Measurements from ENCODE around the gene CREG2.

CREG2 gene

DNA sequence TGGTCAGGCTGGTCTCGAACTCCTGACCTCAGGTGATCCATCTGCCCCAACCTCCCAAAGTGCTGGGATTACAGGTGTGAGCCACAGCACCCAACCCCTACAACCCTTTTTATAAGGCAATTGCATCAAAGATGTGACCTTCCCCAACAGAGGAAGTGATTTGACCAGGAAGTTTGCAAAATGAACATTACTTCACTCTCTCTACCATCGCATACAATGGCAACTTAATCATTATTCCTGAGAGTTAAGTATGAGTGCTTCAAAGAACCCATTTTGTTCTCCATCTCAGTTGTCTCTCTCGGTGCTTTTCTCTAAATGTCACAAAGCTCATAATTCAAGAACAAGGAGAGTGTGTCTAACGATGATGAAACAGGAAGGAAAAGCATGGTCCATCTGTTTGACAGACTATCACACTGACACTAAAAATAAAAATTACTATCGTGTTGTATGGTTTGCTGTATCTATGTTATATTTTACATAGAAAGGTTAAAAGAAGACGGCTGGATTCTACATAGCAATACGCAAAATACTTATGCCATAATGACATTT lies 18.1 kb upstream of the CREG2 start:
- no peak for DNase-seq

DNA sequence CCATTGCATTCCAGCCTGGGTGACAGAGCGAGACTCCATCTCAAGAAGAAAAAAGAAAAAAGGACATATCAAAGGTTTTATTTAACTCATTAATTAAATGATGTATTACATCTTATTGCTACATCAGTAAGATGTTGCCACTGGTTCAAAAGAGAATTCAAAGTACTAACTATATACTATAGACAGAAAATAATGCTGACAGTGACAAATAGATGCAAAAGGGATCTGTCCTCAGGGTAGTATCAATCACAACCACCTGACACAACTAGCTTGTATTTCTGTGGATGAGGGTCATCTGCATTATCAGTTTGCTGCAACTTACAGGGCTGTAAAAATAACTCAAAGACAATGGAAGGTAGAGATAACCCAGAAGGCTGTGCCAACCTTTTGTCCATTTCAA lies 16.4 kb upstream of the CREG2 start:
- no peak for DNase-seq

DNA sequence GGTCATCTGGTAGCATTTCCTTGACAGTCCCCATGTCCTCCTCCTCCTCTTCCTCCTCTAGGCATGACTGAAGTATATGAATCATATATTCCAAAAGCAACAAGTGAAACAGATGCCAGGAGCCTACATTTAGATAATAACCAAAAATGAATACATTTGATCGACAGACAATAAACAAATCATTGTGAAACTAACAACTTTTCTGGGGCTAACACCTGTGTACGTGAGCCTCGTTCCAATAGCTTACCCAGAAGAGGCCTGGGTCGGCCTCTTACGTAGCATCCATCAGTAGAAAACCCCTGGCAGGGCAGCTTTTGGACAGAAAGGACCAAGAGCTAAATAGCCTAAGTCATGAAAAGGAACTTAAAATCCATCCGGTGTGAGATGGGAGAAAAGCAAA lies 15.3 kb upstream of the CREG2 start:
- DNase-seq: no peak

DNA sequence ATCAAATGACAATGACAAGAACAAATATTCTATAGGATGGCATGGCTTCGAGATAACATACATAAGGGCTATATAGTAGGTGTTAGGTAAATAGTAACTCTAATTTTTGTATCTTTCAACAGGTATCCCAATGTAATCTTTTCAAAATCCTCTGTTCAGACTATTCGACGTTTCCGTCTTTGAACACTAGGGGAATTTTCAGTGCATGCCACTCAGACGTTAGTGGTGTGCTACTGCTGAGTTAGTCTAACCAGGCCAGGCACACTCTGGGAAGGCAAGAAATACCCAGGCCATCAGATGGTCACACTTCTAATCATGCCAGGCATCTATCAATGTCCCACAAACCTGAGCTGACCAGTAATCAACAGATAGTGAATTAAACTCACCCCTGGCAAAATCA lies 14.6 kb upstream of the CREG2 start:
- DNase-seq: peak; percentile 8

DNA sequence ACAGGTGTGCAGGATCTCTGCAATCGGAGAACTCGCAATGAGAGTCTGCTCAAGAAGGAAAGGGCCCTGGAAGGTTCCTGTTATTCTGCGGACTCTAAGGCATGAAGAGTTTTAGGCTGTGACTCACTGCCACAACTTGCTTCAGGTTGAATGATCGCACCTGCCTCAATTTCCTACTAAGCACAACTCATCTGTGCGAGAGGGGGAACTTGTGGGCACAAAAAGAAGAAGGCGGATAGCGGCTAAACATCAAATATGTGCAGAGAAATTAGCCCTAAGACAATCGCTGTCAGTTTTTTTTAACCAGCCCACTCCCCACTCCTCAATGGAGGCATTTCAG lies 14.0 kb upstream of the CREG2 start:
- no peak for DNase-seq

DNA sequence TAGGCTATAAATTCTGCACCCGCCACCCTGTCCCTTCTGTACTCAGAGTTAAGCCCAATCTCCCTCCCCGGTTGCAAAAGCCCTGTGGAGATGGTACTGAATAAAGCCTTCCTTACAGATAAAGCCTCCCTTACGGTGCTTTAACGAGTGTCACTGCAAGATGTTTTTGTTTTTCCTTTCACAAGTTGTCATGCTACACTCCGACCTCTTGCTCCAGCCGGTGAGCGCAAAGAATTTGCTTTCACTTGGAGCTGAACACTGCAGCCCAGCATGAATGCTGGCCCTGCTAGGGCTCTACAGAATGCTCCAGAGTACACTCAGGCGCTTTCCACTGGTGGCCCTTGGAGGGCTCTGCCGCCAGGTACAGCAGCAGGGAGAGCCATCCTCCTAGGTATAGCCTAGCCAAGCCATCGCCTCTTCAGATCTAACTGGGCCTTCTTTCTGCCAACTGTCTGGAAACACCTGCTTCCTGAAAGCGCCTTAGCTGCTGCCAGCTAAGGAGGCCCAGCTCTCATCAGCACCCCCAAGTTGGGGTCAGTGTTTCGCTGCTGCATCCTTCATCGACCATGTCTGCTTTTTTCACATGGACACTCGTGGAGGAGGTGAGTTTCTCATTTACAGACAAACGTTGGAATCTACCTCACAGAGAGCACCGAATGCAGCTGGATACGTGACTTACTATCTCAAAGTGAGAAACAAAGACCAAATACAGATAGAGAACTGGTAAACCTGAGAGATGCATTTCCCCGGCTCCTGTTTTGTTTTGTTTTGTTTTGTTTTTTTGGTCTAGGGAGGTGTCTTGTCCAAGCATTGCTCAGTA lies 13.4 kb upstream of the CREG2 start:
- DNase-seq: no peak

DNA sequence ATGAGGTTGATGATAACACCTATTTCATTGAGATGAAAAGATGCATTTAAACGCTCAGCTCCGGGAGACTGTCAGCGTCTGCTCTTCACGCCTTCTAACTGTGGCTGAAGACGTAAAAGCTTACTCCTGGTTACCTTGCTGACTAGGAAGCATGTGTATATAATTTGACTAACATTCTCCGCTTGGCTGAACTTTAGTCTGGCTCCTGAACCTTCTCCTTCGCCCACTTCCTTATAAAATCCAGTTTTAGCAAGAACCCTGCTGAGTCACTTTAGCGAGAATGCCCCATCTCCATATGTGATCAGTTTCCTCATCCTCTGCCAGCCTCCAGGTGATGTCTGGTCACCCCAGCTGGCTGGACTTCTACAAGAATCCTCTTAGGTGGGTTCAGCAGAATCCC lies 12.7 kb upstream of the CREG2 start:
- DNase-seq: no peak

DNA sequence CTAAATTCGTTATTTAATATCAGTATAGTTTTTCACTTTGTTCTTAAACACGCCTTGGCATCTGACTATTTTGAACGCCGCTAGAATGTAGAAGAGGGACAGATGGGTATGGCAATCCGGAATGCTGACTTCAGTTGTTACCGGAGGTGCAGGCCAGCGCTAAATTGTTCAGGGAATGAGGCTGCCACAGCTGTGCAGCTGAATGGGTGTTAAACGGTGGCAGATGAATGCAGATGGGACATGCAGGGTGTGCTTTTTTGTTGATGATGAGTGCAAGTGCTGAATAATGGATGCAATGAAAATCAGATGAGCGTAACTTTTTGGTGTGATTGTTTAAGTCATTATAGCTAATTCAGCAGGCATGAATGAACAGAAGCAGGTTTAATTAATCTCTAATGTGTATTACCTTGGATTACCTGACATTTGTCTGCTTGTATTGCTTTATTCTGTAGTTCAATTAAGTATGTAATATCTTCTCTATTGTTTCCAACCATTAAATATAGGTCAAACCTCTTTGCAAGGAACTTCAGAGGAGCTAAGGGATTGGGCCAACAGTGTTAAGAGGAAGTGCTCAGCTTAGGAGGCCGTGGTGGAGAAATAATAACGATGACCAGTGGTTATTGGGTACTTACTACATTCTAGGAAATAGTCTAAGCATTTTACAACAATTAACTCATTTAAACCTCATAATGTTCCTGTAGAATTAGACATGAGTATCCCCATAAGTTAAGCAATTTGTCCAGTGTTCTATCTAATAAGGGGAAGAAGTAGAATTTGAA lies 11.9 kb upstream of the CREG2 start:
- peak; percentile 28 for DNase-seq

DNA sequence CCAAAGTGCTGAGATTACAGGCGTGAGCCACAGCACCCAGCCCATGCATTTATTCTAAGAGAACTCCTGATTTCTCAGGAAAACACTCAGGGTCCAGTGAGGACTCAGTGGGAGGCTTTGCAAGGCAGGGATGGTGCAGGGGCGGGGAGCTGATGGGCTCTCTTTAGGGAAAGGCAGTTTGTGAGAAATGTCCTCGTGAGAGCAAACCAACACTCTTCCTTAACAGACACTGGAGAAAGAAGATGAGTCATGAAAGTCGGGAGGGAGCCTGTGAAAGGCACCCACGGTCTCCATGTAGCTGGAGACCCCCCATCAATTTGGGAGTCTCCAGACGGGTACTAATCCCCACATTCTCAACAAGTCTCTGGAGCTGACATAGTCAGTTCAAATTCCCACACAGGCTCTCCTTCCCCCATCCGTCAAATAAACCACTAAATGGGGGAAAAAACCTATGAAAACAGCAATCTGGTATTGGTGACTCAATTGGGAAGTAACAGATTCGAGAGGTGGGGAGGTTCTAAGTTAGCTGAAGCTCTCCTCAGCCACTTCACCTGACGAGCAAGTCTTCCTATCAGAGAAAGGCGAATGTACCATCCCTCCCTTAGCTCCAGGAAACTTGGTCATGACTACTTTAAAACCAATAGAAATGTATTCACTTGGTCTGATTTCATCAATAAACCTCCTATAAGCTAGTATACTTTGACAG lies 11.0 kb upstream of the CREG2 start:
- no peak for DNase-seq

DNA sequence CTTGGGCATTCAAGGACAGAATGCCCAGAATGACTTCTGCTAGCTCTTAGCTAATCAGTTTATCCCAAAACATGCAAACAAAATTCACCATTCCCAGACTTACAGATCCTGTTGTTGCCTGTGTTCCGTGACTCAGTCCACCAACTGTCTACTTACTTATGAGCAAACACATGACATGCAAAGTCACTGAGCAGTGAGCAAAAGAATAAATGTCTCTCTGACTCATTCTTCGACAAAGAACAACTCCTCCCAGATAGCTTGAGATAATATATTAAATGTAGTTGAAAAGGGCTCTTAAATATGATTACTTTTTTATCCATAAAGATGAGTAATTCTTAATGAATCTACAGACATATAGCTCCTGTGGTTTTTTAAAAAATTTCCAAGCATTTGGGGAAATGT lies 9.0 kb upstream of the CREG2 start:
- no peak for DNase-seq

DNA sequence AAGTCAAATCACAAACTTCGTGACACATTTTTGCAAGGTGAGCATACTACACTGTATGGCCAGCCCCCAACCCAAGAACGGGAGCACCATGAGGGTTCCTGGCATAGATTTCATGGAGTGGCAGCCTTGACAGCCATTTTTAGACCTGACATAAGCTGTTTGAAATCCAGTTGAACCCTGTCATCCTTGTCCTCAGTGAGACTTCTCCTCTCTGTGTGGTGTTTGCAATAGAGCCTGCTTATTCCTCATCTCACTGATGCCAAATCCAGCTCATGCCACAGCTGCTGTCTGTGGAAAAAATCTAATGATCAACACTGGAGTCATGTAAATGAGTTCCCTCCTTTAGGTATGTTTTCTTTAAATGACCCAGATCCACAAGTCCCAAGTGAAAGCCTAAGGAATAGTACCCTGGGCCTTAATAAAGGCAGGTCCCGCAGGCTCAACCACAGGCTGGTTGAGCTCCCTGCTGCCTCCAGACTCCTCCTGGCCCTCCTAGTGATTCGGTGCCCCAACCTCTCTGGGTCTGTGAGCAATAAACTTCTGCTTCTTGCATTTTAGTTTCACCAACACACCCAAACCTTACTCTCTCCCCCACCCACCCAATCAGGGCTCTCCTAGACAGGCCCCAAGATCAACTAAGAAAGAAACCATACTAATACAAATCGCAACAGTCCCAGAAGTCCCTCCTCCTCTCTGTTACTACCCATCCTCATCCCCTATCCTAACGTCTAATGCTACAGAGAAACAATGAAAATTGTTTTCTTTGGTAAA lies 8.4 kb upstream of the CREG2 start:
- DNase-seq: no peak

DNA sequence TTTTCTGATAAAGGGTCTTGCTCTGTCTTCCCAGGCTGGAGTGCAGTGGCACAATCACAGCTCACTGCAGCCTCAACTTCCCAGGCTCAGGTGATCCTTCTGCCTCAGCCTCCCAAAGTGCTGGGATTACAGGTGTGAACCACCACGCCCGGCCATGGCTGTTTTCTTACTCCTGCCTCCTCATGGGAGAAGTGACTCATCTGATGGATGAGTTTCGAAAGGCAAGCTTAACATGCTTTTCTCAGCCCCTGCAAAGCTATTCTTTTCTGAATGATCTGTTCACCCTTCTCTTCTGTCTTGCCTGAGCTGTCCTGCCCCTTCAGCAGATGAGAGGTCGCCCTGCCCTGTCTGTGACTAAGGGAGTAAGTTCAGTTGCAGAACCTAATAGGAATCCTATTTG lies 929 bp upstream of the CREG2 start:
- no peak for DNase-seq

DNA sequence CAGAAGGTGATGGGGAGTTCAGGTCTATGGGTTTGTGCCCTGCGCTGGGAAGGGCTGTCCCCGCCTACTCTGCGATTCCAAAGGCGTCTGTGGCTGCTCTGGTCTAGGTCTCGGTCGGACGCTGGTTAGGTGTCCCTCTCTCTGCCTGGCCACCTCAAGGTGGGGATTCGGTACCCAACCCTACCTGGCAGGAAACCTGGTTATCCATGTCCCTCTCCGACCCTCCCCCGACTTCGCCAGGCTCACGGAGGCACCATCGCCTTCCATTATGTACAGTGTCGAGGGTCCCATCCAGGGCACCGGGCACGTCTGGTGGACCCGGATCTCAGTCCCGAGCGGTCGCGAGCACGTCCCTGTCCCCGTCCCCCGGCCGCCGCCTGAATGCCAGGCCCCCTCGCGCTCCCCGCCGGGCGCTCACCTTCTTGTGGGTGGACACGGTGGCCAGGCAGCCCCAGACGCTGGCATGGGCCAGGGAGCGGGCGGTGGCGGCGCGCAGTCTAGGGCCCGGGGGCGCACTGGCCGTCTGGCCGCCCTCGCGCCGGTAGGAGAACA lies 628 bp downstream of the CREG2 start:
- no peak for DNase-seq

DNA sequence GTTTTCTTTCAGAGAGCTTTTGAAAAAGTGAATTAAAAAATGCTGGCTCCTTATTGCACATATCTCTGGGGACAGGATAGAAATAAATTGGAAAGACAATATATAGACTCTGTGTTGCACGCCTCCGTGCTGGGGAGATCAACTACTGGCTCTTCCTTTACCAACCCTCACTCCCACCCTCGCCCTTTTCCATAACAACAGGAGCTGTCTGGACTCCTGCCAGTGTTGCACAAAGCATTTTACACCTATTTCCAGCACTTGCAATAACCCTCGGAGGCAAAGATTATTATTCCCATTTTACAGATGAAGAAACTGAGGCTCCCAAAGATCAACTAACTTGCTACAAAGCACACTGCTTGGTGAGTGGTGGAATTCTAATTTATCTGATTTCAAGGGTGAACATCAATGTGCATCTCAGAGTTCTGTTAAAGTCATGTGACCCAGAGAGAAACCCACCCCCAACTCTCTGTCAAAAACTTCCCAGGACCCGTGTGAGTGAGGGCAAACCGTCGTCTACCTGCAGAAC lies 4.2 kb downstream of the CREG2 start:
- no peak for DNase-seq

DNA sequence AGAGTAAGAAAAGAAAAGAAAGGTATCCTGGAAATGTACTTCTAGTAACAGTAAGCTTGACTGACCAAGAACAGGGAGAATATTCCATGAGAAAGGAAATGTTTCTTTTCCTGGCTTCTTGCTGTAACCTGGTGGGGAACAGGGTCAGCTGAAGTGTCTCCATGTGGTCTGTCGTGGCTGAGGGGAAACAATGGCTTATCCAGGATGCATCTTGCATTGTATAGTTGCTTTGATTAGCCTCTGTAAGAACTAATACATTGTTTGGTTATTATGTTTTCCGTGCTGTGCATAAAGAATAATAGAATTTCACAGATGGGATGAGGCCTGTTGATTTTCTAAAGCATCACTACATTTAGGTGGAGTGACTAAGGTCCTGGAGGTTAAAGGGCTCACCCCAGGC lies 4.9 kb downstream of the CREG2 start:
- DNase-seq: no peak

DNA sequence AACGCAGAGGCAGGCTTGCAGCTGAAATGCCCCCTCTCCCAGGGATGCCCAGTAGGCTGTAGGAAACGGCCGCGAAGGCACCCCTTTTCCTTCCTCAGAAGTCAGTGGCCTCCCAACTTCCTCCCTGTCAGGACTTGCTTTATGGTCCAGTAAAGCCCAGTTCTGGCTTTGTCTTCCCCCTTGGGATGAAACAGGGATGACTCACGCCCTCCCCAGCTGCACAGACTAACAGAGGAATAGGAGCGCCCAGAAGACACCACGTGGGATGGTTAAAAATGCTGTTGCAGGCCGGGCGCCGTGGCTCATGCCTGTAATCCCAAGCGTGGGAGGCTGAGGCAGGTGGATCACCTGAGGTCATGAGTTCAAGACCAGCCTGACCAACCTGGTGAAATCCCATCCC lies 6.9 kb downstream of the CREG2 start:
- no peak for DNase-seq

DNA sequence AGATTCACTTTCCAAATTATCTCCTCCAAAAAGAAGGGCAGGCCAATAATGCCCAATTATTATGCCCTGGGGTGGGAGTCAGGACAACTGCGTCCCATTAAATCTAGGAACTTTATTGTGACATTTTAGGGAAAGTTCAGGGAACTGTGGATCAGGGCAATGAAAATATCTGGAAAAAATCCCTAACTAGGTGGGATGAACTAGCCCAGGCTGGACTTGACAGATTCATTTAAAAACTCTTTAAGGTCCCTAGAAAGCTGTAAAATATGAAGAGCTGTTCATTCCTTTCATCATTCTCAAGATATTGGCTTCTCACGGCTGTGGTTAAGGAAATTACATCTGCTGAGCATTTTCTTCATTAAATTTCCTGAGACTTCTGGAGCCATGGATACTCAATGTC lies 8.2 kb downstream of the CREG2 start:
- no peak for DNase-seq

DNA sequence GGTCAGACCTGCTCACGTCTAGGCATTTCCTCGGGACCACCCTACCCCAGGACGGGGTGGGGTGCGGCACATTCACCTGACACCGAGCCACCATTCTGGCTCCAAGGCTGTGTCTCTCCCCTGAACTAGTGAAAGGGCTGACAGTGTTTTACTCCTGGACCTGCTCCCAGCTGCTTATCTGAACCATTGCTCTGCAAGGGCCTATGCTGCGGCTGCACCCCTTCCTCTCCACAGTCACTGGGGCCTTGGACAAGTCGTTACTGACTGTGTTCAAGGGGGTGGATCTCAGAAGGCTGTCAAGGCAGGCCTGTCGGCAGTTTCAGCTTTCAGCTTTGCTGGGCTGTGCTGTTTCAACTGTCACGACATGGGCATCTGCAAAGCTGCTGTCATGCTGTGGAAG lies 11.7 kb downstream of the CREG2 start:
- no peak for DNase-seq

DNA sequence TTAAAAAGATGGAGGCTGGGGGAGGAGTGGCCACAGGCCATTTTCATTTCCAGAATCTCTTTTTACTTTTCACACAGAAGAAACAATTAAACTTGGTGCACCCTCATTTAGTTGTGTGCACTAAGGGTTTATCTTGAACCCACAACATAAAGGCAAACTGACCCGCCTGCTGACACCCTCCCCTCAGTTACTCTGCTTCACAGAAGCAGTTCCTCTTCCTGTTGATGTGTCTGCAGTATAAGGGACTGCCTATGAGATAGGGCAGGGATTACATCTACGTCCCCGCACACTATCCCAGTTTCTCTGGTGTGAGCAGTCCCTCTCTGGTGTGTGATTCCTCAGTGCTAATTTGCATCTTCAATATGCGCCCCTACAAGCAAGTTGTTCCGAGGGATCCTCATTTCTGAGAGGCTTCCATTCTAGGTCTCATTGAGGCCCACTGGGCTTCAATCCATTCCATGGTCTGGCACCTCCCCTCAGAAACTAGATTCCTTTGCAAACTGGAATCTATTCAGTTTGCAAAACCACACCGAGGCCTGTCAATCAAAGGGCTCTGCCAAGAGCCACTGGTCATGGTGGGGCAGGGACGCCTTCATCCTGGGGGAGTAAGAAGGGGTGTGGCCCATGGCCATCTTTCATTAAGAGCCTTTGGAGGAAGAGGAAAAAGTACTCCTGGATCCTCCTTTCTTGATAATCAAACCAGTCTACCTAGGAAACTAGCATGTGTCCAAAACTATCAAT lies 12.3 kb downstream of the CREG2 start:
- no peak for DNase-seq

DNA sequence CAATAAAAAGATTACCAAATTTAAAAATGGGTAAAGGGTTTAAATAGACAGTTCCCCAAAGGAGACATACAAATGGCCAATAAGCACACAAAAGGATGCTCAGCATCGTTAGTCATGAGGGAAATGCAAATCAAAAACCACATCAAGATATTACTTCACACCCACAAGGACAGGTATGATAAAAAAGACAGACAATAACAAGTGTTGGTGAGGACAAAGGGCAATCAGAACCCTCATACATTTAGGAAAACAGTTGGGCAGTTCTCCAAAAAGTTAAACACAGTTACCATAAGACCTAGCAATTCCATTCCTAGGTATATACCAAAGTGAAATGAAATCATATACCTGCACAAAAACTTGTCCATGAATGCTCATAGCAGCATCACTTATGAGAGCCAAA lies 14.5 kb downstream of the CREG2 start:
- DNase-seq: no peak

DNA sequence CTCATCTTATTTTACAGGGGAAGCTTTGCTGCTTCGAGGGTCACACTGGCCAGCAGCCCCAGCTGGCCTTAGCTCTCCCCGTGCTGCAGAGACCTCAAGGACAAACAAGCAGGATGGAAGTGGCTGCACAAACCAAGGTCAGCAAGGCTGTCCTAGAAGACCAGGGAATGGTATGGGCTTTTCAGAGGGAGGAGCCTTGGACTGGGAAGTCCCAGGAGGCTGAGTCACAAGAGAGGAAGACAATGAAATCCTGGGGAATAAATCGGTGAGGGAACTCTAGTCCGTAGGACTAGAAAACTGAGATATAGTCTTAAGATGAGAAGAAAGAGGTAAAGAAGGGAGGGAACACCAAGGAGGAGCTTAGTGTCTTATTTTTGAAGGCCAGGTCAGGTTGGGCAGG lies 15.7 kb downstream of the CREG2 start:
- DNase-seq: no peak

DNA sequence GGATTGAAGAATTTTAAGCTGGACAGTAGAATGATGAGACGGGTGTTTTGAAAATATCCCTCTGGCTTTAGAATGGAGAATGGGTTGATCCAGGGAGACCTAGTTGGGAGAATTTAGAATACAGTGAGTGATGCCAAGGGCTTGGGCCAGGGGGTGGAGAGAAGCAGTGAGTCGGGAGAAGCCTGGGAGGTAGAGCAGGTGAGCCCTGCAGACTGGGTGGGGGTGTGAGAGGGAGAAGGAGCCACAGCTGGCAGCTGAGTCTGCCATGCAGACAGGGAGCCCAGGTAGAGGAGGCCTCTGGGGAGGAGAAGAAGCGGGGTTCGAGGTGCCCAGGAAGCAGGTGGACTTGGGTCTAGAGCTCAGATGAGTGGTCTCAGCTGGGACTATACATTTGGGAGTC lies 18.2 kb downstream of the CREG2 start:
- no peak for DNase-seq
